ENCODE data around the gene MCF2L.

GRCh38 chr13:113017506-113018215, 48.6 kb downstream of the MCF2L start:
- TF ChIP-seq POLR2AphosphoS5 (IDR thresholded peaks at IDR 0.05; ENCODE audit: low read depth, low read length) (no peak), POLR2A (IDR thresholded peaks at IDR 0.05; ENCODE audit: low read depth, low read length) (no peak), TAF1 (IDR thresholded peaks at IDR 0.05; ENCODE audit: borderline replicate concordance, low read depth, low read length) (no peak)
